Vagina (tissue), 2 donors: ENCODE measurements around the gene FHIT.

ENCODE experiments used
- POLR2A ChIP-seq, 2 donors: fragments of 450-650 bp; IDR thresholded peaks; one replicate each; pipeline ENCODE4 v1.6.1; 2017; ENCODE audit warnings: antibody characterized with exemption in 2 of 2, mild to moderate bottlenecking in 2 of 2, moderate library complexity in 2 of 2
- POLR2AphosphoS5 ChIP-seq, 2 donors: sonication (generic); formaldehyde crosslinking; IDR thresholded peaks; one replicate each; pipeline ENCODE4 v1.9.0; 2017; ENCODE audit warnings: antibody characterized with exemption in 2 of 2, mild to moderate bottlenecking in 2 of 2, low read depth in 1 of 2; ENCODE audit not compliant: insufficient read depth in 1 of 2

GRCh38 chr3:60289341-60290121, 961.7 kb downstream of the FHIT start:
- no peak for TF ChIP-seq POLR2AphosphoS5 (IDR thresholded peaks at IDR 0.05; ENCODE audit: insufficient read depth in 1 of 2, low read depth in 1 of 2)
- TF ChIP-seq POLR2A (IDR thresholded peaks at IDR 0.05) = no peak
